Activated CD4-positive, alpha-beta T cell treated with anti-CD3 and anti-CD28 coated beads for 24 hours (primary cell): ENCODE results near the gene IQCK.
"Not testable (repeated sequence)": the region's sequence is repeated elsewhere in the genome, so short reads cannot be mapped to it uniquely, and the experiment has no call there.

ENCODE experiments used
- DNase-seq, 2 donors: peaks; one replicate each; pipeline ENCODE4 v3.0.0-alpha.2; 2020; ENCODE audit warnings: low read depth in 2 of 2

IQCK gene

GRCh38 chr16:19717741-19718623 is at the start of gene IQCK, which contains the start of gene KNOP1:
TSS of gene IQCK (plus strand) at chr16:19718271. CDS start at chr16:19718307, 36 bp downstream.
TSS of gene KNOP1 (minus strand) at chr16:19718227. CDS start at chr16:19715035, 3,192 bp downstream.
- peak; percentile 79 to 82 for DNase-seq

- no peak for DNase-seq
Measured at GRCh38 chr16:19672378-19672777, 45.7 kb upstream of the IQCK start.

GRCh38 chr16:19674485-19674884 is 43.6 kb upstream of the IQCK start:
- no peak for DNase-seq

DNA sequence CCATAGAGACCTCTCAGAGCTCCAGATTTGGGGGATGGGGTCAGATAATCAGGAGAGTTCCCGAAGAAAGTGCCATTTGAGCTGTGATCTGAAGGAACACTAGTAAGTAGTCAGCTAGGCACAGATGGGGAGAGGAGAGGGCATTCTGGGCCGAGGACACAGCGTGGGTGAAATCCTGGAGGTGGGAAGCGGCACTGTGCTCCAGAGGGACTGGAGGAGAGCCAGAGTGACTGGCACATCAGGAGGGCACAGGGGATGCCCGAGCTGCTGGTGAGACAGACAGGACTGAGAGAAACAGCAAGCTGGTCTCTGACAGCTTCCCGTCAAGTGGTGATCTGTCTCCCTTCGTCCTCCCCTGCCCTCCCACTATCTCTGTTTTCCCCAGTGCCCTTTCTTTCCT is 40.7 kb upstream of the IQCK start:
- DNase-seq = no peak

DNA sequence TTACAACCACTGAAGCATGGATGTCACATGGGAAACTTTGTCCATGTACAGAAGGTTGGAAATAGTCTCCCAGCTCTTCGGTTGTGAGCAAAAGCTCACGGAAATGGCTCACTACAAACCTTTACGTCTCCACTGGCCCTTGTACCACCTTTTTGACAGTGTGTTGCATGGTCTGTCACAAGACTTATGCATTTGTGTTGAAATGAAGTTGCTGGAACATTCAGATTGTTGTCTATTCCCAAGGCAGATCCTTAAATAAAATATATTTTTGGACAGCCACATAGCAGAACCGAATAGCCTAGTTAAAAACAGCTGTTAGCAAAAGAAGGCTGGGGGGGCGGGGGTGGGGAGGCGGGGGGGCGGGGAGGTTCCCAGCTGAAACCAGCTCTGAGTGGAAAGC is 39.3 kb upstream of the IQCK start:
- DNase-seq = no peak

DNA sequence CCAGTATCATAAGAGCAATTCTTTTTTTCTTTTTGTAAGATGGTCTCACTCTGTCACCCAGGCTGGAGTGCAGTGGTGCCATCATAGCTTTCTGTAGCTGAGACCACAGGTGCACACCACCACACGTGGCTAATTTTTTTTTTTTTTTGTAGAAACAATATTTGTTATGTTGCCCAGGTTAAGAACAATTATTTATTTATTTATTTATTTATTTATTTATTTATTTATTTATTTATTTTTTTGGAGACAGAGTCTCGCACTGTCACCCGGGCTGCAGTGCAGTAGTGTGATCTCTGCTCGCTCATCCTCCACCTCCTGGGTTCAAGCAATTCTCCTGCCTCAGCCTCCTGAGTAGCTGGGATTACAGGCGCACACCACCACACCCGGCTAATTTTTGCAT is 38.8 kb upstream of the IQCK start:
- DNase-seq = not testable (repeated sequence)

DNA sequence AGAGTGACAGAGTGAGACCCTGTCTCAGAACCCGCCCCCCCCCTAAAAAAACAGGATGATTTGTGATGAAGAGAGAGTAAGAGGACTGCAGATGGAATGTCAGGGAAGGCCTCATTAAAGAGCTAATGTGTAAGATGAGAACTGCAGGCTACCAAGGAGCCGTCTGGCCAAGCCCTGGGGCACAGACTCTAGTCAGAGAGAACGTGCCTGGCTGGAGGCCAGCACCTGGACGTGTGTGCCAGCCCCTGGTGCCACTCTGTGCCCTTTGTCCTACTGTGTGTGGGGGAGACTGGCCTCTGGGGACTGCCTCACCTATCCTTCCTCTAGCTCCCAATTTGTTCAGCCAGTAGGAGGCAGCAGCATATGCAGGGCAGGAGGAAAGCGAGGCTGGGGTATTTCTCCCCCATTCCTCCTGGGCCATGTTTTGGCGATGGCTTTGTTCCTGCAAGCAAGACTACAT is 37.2 kb upstream of the IQCK start:
- no peak for DNase-seq

- DNase-seq = no peak
Measured at GRCh38 chr16:19681637-19682036, 36.4 kb upstream of the IQCK start.

DNA sequence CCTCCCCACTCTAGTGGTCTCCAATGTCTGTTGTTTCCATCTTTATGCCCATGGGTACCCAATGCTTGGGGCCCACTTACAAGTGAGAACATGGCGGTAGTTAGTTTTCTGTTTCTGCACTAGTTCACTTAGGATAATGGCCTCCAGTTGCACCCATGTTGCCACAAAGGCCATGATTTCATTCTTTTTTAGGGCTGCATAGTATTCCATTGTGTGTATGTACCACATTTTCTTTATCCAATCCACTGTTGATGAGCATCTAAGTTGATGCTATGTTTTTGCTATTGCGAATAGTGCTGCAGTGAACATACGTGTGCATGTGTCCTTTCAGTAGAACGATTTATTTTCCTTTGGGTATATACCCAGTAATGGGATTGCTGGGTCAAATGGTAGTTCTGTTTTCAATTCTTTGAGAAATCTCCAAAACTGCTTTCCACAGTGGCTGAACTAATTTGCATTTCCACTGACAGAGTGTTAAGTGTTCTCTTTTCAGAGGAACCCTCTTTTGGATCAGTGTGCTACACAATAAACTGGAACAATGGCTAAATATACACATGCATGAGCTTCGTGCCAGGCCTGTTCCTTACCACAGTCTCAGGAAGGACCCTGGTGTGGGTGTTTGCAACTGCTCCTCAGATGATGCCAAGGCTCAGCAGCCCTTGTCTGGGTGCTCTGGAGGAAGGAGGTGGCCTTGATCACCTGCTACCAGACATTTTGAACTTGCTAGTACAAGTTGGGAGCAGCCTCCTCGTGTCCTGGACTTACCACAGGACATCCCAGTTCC is 34.4 kb upstream of the IQCK start:
- DNase-seq = no peak

GRCh38 chr16:19685176-19685575 is 32.9 kb upstream of the IQCK start:
- DNase-seq = no peak

DNA sequence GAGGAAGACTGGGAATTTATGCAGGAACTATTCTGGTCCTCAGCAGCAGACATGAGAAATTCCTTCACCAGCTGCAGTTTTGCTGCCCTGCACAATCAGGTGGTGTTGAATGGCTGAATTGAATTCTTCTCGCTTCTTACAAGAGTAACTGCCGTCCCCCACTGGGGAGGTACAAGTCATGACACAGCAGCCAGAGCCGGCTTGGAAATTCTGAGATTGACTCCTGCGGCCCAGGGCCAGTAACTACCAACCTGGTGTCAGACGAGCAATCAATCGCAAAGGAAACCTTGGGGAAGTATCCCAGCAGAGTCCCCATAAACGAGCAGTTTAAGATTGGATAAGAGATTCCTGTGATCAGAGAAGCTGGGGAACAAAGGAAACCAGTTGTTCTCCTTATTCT is 30.8 kb upstream of the IQCK start:
- no peak for DNase-seq

GRCh38 chr16:19688396-19689024 is 29.6 kb upstream of the IQCK start:
- DNase-seq = no peak

DNA sequence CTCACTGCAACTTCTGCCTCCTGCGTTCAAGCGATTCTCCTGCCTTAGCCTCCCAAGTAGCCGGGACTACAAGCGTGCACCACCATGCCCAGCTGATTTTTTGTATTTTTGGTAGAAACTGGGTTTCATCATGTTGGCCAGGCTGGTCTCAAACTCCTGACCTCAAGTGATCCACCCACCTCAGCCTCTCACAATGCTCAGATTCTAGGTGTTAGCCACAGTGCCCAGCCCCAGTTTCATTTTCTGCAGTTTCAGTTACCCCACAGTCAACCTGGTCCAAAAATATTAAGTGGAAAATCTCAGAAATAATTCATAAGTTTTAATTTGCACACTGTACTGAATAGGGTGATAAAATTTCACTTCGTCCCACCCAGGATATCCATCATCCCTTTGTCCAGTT is 28.7 kb upstream of the IQCK start:
- no peak for DNase-seq

GRCh38 chr16:19690196-19690595 is 27.9 kb upstream of the IQCK start:
- no peak for DNase-seq

GRCh38 chr16:19691161-19691711 is 26.8 kb upstream of the IQCK start:
- no peak for DNase-seq

- no peak for DNase-seq
Measured at GRCh38 chr16:19694989-19695388, 23.1 kb upstream of the IQCK start.

DNA sequence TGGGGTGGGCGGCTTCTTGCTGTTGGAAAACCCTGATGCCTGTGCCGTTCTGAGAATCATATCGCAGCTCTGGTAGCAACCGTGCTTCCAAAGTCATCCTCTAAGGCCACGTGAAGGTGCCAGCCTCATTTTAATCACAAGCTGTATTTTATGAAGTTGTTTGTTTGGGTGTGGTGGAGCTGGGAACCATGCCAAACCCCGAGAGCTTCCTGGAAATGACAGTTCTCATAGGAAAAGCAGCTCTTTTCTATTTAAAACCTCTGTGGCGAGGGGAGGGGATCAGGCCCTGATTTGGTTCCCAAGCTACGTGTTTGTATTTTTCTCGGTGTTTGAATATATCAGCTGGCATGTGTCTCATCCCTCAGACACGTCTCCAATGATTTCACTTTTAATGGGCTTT is 21.7 kb upstream of the IQCK start:
- DNase-seq = peak in 1 of 2 donors; percentile 20

DNA sequence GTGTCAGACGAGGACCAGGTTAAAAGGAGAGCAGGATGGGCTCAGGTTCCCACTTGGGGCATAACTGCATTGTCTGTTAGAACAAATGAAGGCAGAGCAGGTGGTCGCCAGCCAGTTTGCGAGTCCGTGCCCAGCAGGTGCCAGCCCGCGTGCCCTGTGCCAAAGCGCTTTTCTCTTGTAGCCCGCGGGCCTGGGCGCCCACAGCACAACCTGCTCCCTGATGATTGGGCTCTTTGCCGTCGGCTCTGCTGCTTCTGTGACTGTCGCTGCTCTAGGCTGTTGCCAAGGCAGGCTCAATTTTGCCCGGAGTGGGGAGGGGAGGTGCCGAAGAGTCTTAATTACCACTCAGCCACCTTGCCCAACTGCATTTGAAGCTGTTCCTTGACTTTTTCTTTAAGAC is 21.1 kb upstream of the IQCK start:
- no peak for DNase-seq

DNA sequence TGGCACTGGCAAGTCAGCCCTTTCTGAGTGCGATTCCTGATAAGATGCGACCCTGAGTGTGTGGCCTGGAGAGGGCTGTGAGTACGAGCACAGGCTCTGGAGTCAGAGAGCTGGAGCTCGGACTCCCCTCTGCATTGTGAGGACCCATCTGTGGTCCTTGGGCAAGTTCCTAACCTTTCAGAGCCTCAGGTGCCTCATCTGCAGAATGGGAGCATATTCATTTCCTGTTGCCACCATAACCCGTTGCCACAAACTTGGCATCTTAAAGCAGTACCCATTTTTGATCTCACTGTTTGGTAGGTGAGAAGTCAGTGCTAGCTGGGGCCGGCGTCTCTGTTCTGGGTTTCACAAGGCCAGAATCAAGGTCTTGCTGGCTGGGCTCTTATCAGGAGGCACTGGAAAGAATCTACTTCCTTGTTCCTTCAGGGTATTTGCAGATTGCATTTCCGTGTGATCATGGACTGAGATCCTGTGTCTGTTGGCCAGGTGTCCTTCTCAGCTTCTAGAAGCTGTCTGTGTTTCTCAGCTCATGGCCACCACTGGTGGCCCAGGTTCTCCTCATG is 20.2 kb upstream of the IQCK start:
- DNase-seq = no peak

- DNase-seq = no peak
Measured at GRCh38 chr16:19698480-19699465, 19.3 kb upstream of the IQCK start.
